Activated T-cell treated with anti-CD3 and anti-CD28 coated beads, Interleukin-2, amount 50 U/mL, for 4 hours (primary cell): Measurements from ENCODE around the gene THSD7A. TPM values are rescaled to one million over a fixed set of nuclear protein-coding genes. Genes with fewer than 3 reads are reported as not detected.
"Not testable (repeated sequence)": the region's sequence is repeated elsewhere in the genome, so short reads cannot be mapped to it uniquely, and the experiment has no call there.

Source experiments
- ATAC-seq, 2 donors: fragments of 200-7000 bp; cut with Tn5 transposase; one replicate each; pipeline ENCODE4 v1.10.0; 2021
- DNase-seq: peaks from one replicate; pipeline ENCODE4 v3.0.0-alpha.2; 2020
- H3K27me3 Mint-ChIP-seq: one replicate; pipeline ENCODE4 v1.8.0; 2021; ENCODE audit warnings: low read depth, mixed read lengths
- H3K36me3 Mint-ChIP-seq: one replicate; pipeline ENCODE4 v1.8.0; 2022; ENCODE audit warnings: mixed read lengths; ENCODE audit not compliant: insufficient read depth
- H3K4me1 Mint-ChIP-seq: one replicate; pipeline ENCODE4 v1.8.0; 2021; ENCODE audit warnings: low read depth, mixed read lengths
- H3K4me3 Mint-ChIP-seq: one replicate; pipeline ENCODE4 v1.8.0; 2021; ENCODE audit warnings: mild to moderate bottlenecking, moderate library complexity, mixed read lengths
- H3K9me3 Mint-ChIP-seq: one replicate; pipeline ENCODE4 v1.8.0; 2021; ENCODE audit warnings: mixed read lengths
- total RNA-seq, 3 donors: library from RNA; stranded (reverse); gene quantifications; one replicate each; pipeline ENCODE4 v1.2.1, GENCODE V29; 2021

THSD7A gene
- total RNA-seq, 3 donors from 2014 or later: not detected

GRCh38 chr7:11448323-11448722 is 383.7 kb downstream of the THSD7A start:
- Mint-ChIP-seq H3K27me3 (peaks cover 2% of the 10 kb centered on the region), H3K9me3 (no peaks in the 10 kb centered on the region), H3K4me1 (no peaks in the 10 kb centered on the region), H3K4me3 (no peak overlapping the region), H3K36me3 (no peaks in the 10 kb centered on the region)
- no peak for DNase-seq
- ATAC-seq: no peak

GRCh38 chr7:11447106-11447505 is 384.9 kb downstream of the THSD7A start:
- DNase-seq (no peak), ATAC-seq (no peak)
- H3K9me3 Mint-ChIP-seq: no peaks in the 10 kb centered on the region

GRCh38 chr7:11443934-11444333 is 388.1 kb downstream of the THSD7A start:
- not testable (repeated sequence) for H3K36me3 Mint-ChIP-seq, H3K4me3 Mint-ChIP-seq, H3K9me3 Mint-ChIP-seq, DNase-seq, H3K4me1 Mint-ChIP-seq, ATAC-seq, H3K27me3 Mint-ChIP-seq

More at GRCh38 chr7:11447106-11447505, 384.9 kb downstream of the THSD7A start:
- Mint-ChIP-seq H3K4me1 (no peaks in the 10 kb centered on the region), H3K4me3 (no peak overlapping the region), H3K36me3 (no peaks in the 10 kb centered on the region), H3K27me3 (peaks cover 2% of the 10 kb centered on the region)

- Mint-ChIP-seq H3K36me3 (no peaks in the 10 kb centered on the region), H3K27me3 (no peaks in the 10 kb centered on the region), H3K4me3 (no peak overlapping the region), H3K4me1 (no peaks in the 10 kb centered on the region), H3K9me3 (peaks cover 2% of the 10 kb centered on the region)
- DNase-seq (no peak), ATAC-seq (no peak)
These were observed 394.0 kb downstream of the THSD7A start for GRCh38 chr7:11437994-11438393.

DNA sequence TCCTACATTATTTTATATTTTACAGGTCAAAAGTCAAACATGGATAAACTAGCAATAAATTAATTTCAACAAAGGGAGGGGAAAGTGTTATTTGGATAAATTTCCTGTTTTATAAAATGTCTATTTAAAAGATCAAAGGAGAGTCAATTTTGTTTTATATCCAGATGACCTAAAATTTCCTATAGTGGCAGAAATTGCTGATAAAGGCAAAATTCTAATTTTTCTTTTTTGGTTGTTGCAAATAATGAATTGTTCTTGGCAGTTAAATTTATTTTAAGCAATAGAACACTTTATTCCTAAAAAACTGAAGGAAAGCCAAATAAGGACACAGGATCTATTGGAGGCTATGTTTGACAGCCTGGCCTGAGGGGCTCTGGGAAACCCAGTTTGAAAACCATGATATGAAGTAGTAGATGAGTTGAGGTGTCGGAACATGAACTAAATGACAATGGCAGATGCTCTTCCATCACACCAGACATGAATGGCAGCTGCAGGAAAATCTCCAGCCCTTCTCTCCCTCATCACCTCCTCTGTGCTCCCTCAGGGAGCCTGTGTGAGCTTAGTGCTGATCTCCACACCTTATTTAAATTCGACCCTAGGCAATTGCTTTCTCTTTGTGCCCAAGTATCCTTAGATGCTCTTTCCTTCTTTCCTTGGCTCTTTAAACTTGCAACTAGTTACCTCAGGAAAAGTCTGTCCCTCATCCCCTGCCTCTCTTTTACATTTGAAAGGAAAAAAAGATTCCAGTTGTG is 395.0 kb downstream of the THSD7A start:
- Mint-ChIP-seq H3K9me3 (peaks cover 2% of the 10 kb centered on the region), H3K4me1 (no peaks in the 10 kb centered on the region), H3K36me3 (no peaks in the 10 kb centered on the region), H3K27me3 (no peaks in the 10 kb centered on the region), H3K4me3 (no peak overlapping the region)
- DNase-seq (no peak), ATAC-seq (no peak)

- H3K4me3 Mint-ChIP-seq: no peak overlapping the region
- H3K27me3 Mint-ChIP-seq: no peaks in the 10 kb centered on the region
- H3K36me3 Mint-ChIP-seq: no peaks in the 10 kb centered on the region
- no peak for ATAC-seq
- H3K9me3 Mint-ChIP-seq: peaks cover 2% of the 10 kb centered on the region
- no peak for DNase-seq
- H3K4me1 Mint-ChIP-seq: no peaks in the 10 kb centered on the region
These were observed 395.7 kb downstream of the THSD7A start for GRCh38 chr7:11436316-11436715.

DNA sequence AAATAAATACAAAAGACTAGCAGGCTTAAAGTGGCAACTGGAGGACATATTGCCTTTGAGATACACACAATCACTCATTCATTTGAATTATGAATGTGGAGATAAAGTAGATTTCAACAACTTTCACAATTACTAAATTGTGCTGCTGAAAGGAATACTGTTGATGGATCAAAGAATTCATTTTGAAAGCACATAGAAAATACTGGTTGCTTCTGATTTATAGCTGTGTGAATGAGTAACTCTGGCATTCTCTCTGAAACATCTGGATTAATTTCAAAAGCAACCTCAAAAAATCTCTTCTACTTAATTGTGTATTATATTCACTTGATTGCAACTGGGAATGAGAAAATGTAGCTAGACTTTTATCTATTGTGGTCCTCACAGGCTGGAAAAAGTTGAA is 397.6 kb downstream of the THSD7A start:
- Mint-ChIP-seq H3K9me3 (peaks cover 2% of the 10 kb centered on the region), H3K36me3 (no peaks in the 10 kb centered on the region), H3K4me3 (no peak overlapping the region), H3K4me1 (no peaks in the 10 kb centered on the region), H3K27me3 (no peaks in the 10 kb centered on the region)
- ATAC-seq (no peak), DNase-seq (no peak)

- Mint-ChIP-seq H3K4me1 (no peaks in the 10 kb centered on the region), H3K9me3 (peaks cover 2% of the 10 kb centered on the region), H3K36me3 (no peaks in the 10 kb centered on the region), H3K4me3 (no peak overlapping the region), H3K27me3 (no peaks in the 10 kb centered on the region)
- ATAC-seq (no peak), DNase-seq (no peak)
These were observed 401.2 kb downstream of the THSD7A start for GRCh38 chr7:11430841-11431240.

GRCh38 chr7:11430112-11430511 is 401.9 kb downstream of the THSD7A start:
- H3K4me1 Mint-ChIP-seq: no peaks in the 10 kb centered on the region
- peaks cover under 1% of the 10 kb centered on the region for H3K9me3 Mint-ChIP-seq
- no peak overlapping the region for H3K4me3 Mint-ChIP-seq
- ATAC-seq: no peak
- no peak for DNase-seq
- H3K36me3 Mint-ChIP-seq: no peaks in the 10 kb centered on the region
- H3K27me3 Mint-ChIP-seq: no peaks in the 10 kb centered on the region

- Mint-ChIP-seq H3K36me3 (no peaks in the 10 kb centered on the region), H3K4me3 (no peak overlapping the region), H3K9me3 (no peaks in the 10 kb centered on the region), H3K4me1 (no peaks in the 10 kb centered on the region), H3K27me3 (no peaks in the 10 kb centered on the region)
- no peak for ATAC-seq
- DNase-seq: no peak
These were observed 403.0 kb downstream of the THSD7A start for GRCh38 chr7:11428877-11429581.

DNA sequence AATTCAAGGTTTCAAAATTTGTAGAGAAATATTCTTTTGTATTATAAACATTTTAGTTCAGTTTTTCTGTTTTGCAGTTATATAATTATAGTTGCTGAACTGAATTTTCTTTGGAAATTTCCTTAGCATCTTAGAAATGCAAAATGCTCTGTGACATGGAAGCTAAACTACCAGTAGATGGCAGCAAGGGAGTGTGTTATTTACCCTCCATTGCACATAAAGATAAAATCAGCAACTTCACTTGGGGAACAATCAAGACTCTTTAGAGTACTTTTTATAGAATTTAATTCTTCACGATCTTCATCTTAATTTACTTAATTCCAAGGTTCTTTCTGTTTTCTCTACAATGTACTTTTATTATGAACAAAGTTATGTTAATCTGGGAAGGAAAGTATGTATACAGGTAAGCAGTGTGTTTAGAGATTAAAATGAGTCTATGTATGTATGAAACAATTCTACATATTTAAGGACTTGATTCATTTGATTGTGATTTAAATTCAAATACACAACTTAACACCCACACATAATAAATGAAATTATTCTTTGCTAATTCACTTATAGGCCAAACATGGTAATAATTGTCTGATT is 404.2 kb downstream of the THSD7A start:
- Mint-ChIP-seq H3K9me3 (no peaks in the 10 kb centered on the region), H3K4me1 (no peaks in the 10 kb centered on the region), H3K4me3 (no peak overlapping the region), H3K36me3 (no peaks in the 10 kb centered on the region), H3K27me3 (no peaks in the 10 kb centered on the region)
- ATAC-seq: no peak
- DNase-seq: no peak

DNA sequence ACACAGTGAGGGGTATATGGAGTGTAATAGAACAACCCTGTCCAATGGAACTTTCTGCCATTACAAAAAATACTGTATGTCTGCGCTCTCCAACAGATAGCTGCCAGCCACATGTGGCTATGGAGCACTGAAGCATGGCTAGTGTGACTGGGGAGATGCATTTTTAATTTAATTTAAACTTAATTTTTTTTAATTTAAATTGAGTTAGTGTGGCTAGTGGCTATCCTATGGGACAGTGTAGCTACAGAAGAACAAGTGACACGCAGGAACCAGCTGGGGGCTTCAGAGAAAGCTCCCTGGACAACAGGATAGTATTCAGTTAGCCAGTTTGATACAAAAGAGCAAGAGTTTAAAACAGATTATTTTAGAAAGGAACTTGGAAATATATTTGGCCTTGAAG is 408.0 kb downstream of the THSD7A start:
- Mint-ChIP-seq H3K27me3 (no peaks in the 10 kb centered on the region), H3K4me3 (no peak overlapping the region), H3K4me1 (no peaks in the 10 kb centered on the region), H3K9me3 (peaks cover 7% of the 10 kb centered on the region), H3K36me3 (no peaks in the 10 kb centered on the region)
- DNase-seq (no peak), ATAC-seq (no peak)

DNA sequence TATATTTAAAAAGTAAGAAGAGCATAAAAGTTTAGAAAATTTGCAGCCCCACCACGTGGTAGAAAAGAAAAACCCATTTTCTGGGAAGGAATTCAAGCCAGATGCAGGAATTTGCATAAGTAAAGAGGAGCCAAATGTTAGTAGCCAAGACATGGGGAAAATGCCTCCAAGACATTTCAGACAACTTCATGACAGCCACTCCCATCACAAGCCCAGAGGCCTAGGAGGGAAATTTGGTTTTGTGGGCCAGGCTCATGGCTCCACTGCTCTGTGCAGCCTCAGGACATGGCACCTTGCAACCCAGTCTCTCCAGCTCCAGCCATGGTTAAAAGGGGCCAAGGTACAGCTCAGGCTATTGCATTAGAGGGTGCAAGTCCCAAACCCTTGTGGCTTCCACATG is 411.9 kb downstream of the THSD7A start:
- Mint-ChIP-seq H3K9me3 (peaks cover 7% of the 10 kb centered on the region), H3K4me1 (no peaks in the 10 kb centered on the region), H3K36me3 (no peaks in the 10 kb centered on the region), H3K27me3 (no peaks in the 10 kb centered on the region), H3K4me3 (no peak overlapping the region)
- DNase-seq (no peak), ATAC-seq (no peak)

GRCh38 chr7:11416641-11417458 is 415.1 kb downstream of the THSD7A start:
- DNase-seq: no peak
- Mint-ChIP-seq H3K9me3 (peaks cover 7% of the 10 kb centered on the region), H3K36me3 (no peaks in the 10 kb centered on the region), H3K27me3 (no peaks in the 10 kb centered on the region), H3K4me3 (no peak overlapping the region), H3K4me1 (no peaks in the 10 kb centered on the region)
- no peak for ATAC-seq
